Fibroblast of the aortic adventitia (primary cell): ENCODE results near the gene EBP. TPM values are rescaled to one million over a fixed set of nuclear protein-coding genes. Genes with fewer than 3 reads are reported as not detected.
A peak's percentile ranks its signal among the peaks of the same experiment; 100 is the strongest.

Experiments
- DNase-seq: peaks from one replicate; pipeline ENCODE4 v3.0.0-alpha.2; 2010; ENCODE audit warnings: low read depth
- H3K4me3 ChIP-seq: 2 replicates; pipeline ENCODE4 v1.5.1; 2011; ENCODE audit warnings: low read depth, mild to moderate bottlenecking, control low read depth, low read length, moderate library complexity
- total RNA-seq: library from RNA; depleted of rRNA; stranded (reverse); fragments of >200 nt; gene quantifications from 2 replicates; pipeline ENCODE4 v1.2.3, GENCODE V29; 2012; ENCODE audit warnings: low replicate concordance
- TF ChIP-seq, protein P1 (sequence below): IDR thresholded peaks from 2 replicates; pipeline ENCODE4 v1.5.1; 2011; ENCODE audit warnings: mild to moderate bottlenecking, low read length, control low read depth, inconsistent platforms; ENCODE audit not compliant: insufficient read depth

Gene EBP
- total RNA-seq, 1 donor, result 49.2 TPM

DNA sequence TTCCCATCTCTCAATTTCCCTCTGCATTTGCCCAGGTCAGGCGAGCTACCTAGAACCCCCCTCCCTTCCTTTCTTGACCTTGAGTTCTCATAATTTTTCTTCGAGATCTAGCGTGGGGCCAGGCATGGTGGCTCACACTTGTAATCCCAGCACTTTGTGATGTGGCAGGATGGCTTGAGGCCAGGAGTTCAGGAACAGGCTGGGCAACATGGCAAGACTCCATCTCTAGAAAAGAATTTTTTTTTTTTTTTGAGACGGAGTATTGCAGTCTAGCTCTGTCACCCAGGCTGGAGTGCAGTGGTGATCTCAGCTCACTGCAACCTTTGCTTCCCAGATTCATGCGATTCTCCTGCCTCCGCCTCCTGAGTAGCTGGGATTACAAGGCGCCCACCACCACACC is 17.3 kb upstream of the EBP start:
- no peak for DNase-seq
- TF ChIP-seq, protein P1, sequence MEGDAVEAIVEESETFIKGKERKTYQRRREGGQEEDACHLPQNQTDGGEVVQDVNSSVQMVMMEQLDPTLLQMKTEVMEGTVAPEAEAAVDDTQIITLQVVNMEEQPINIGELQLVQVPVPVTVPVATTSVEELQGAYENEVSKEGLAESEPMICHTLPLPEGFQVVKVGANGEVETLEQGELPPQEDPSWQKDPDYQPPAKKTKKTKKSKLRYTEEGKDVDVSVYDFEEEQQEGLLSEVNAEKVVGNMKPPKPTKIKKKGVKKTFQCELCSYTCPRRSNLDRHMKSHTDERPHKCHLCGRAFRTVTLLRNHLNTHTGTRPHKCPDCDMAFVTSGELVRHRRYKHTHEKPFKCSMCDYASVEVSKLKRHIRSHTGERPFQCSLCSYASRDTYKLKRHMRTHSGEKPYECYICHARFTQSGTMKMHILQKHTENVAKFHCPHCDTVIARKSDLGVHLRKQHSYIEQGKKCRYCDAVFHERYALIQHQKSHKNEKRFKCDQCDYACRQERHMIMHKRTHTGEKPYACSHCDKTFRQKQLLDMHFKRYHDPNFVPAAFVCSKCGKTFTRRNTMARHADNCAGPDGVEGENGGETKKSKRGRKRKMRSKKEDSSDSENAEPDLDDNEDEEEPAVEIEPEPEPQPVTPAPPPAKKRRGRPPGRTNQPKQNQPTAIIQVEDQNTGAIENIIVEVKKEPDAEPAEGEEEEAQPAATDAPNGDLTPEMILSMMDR, result no peak
- H3K4me3 ChIP-seq, result no peak overlapping the region

DNA sequence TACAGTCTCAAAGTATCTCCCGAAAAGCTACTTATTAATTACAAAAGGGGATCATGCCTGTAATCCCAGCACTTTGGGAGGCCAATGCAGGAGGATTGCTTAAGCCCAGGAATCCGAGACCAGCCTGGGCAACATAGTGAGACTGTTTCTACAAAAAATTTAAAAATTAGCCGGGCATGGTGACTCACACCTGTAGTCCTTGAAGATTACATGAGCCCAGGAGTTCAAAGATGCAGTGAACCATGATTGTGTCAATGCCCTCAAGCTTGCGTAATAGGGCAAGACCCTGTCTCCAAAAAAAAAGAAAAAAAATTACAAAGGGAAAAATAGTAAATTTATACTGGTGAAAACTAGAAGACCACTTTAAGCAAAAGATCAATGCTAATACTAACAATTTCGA is 16.1 kb upstream of the EBP start:
- no peak overlapping the region for H3K4me3 ChIP-seq
- DNase-seq, result no peak
- TF ChIP-seq, protein P1, result no peak

DNA sequence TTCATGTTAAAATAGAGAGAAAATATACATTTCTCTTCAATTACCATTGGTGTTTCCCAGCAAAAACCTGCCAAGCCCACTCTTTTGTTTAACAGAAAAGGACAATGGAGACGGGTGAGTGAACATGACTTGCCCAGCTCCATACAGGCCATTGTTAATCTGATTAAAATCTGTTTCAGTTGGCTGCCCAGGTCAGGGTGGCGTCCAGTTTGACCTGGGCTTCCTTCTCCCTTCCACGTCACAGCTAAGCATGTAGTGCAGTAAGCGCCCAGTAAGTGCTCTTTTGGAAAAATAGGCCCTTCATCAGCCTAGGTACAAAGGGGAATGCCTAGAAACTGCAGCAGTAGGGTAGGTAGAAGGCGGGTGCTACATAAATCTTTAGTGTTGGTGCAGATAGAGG is 14.4 kb upstream of the EBP start:
- TF ChIP-seq, protein P1, result no peak
- no peak for DNase-seq
- H3K4me3 ChIP-seq, result no peak overlapping the region

DNA sequence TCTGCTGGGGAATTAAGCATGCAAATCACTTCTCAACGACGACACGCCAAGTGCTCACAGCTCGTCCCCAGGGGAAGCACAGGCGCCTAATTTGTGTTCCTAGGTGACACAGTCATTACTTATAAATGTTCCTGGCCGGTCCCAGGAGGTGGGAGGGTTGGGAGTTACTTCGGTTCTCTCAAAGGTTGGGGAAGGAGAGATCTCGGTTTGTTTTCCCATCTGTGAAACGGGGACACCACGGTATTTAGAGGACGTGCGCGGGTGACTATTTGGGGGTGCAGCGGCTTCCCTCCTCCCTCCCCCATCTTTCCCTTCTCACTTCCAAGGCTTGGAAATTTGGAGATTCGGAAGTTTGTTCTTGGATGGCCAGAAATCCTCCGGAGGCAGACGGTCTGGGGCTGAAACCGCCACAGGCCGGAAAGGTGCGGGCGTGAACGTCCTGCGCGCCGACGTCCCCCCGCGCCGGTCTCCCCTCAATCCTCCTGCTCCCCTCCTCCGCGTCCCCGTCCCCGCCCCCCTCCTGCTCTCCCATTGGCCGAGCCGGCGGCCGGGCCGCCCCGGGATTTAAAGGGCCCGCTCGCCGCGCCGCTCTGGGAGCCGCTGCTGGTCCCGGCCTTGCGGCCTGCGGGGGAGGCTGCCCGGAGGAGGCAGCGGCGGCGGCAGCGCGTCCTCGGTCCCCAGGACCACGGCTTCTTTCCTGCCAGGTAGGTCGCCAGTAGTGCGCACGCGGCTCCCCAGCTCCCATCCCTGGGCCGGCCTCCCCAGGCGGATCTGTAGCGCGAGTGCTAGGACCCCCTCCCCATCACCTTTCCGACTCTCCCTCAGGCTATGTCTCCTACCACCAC is 13.0 kb upstream of the EBP start, which contains the start of gene PORCN:
TSS of gene PORCN (plus strand) at position 593 of the 845 bp plus-strand sequence. CDS start 829 bp downstream, outside the sequence.
- peak; percentile 47 for DNase-seq

DNA sequence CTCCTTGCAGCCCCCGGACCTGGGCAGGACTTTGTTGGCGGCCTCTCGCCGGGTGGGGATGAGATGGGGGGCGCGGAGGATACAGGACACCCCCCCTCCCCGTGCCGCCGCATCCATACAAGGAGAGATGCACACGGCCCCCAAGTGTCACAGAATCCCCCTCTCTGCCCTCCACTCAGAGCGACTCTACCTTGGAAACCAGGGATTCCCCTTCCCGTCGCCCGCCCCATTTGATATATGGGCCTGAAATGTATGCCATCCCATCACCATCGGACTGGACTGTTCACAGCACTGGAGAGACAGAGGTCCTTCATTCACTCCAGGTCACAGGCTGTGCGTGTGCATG is 12.4 kb upstream of the EBP start:
- no peak for DNase-seq
- TF ChIP-seq, protein P1, result no peak
- peak overlapping the region; percentile 77 for H3K4me3 ChIP-seq

More for the DNA sequence above, 13.0 kb upstream of the EBP start, which contains the start of gene PORCN:
- TF ChIP-seq, protein P1, result no peak
- H3K4me3 ChIP-seq, result peak within 1 kb of the TSS; percentile 77

DNA sequence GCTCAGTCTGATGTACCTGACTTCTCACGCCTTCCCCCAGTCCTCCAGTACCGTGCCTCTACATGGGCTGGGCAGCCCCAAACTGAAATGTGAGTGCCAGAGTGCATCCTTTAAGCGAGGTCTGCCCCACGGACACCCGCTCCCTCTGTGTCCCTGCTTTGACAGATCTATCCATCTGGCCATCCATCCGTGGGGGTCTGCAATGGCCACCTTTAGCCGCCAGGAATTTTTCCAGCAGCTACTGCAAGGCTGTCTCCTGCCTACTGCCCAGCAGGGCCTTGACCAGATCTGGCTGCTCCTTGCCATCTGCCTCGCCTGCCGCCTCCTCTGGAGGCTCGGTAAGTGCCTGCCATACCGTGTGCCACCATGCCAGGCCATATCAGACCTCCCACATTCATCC is 12.0 kb upstream of the EBP start:
- TF ChIP-seq, protein P1, result no peak
- peak overlapping the region; percentile 77 for H3K4me3 ChIP-seq
- DNase-seq, result no peak

DNA sequence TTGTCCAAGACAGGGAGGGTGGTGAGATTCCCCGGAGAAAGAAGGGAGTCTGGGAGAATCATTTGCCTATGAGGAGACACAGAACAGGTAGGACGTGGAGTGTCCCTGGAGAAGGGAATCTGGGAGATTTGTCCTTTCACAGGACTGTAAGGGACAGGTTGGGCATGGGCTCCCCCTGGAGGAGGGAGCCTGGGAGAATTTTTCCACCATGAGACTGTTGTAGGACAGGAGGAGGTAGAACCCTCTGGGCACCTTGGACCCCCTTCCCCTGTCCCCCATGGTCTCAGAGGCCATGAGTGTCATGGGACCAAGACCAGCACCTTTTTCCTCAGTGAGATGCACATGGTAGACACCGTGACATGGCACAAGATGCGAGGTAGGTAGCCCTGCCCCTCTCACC is 10.0 kb upstream of the EBP start:
- H3K4me3 ChIP-seq, result no peak overlapping the region
- no peak for DNase-seq
- TF ChIP-seq, protein P1, result peak; percentile 47
